Activated T-cell treated with anti-CD3 and anti-CD28 coated beads for 4 hours (primary cell): ENCODE results near the gene GALNT18.

Experiments used
- DNase-seq: peaks from one replicate; pipeline ENCODE4 v3.0.0-alpha.2; 2020

Gene GALNT18

GRCh38 chr11:11400121-11400520, 221.7 kb downstream of the GALNT18 start:
- DNase-seq, result no peak

GRCh38 chr11:11397781-11398180, 224.0 kb downstream of the GALNT18 start:
- DNase-seq, result no peak

- DNase-seq, result no peak
These were observed 224.8 kb downstream of the GALNT18 start for GRCh38 chr11:11397036-11397415.

GRCh38 chr11:11396301-11397035, 225.3 kb downstream of the GALNT18 start:
- no peak for DNase-seq

- no peak for DNase-seq
These were observed 226.7 kb downstream of the GALNT18 start for GRCh38 chr11:11395126-11395525.

GRCh38 chr11:11394241-11394640, 227.6 kb downstream of the GALNT18 start:
- no peak for DNase-seq

- no peak for DNase-seq
These were observed 229.9 kb downstream of the GALNT18 start for GRCh38 chr11:11391796-11392463.

- DNase-seq, result no peak
These were observed 230.6 kb downstream of the GALNT18 start for GRCh38 chr11:11391169-11391568.

GRCh38 chr11:11390068-11390771, 231.6 kb downstream of the GALNT18 start:
- no peak for DNase-seq

- DNase-seq, result no peak
These were observed 232.6 kb downstream of the GALNT18 start for GRCh38 chr11:11389238-11389637.

GRCh38 chr11:11387622-11388305, 234.0 kb downstream of the GALNT18 start:
- DNase-seq, result no peak

- DNase-seq, result no peak
These were observed 234.6 kb downstream of the GALNT18 start for GRCh38 chr11:11387207-11387606.

GRCh38 chr11:11384829-11385228, 237.0 kb downstream of the GALNT18 start:
- DNase-seq, result no peak

- no peak for DNase-seq
These were observed 237.8 kb downstream of the GALNT18 start for GRCh38 chr11:11383995-11384394.

GRCh38 chr11:11382858-11383532, 238.8 kb downstream of the GALNT18 start:
- DNase-seq, result no peak

GRCh38 chr11:11381471-11382105, 240.2 kb downstream of the GALNT18 start:
- no peak for DNase-seq

- no peak for DNase-seq
These were observed 240.9 kb downstream of the GALNT18 start for GRCh38 chr11:11380883-11381282.

GRCh38 chr11:11380340-11380739, 241.5 kb downstream of the GALNT18 start:
- no peak for DNase-seq

- DNase-seq, result no peak
These were observed 242.1 kb downstream of the GALNT18 start for GRCh38 chr11:11379661-11380060.

GRCh38 chr11:11378184-11378940, 243.4 kb downstream of the GALNT18 start:
- no peak for DNase-seq

- DNase-seq, result no peak
These were observed 247.3 kb downstream of the GALNT18 start for GRCh38 chr11:11374358-11375148.
